ENCODE results near the gene GRIK4.

DNA sequence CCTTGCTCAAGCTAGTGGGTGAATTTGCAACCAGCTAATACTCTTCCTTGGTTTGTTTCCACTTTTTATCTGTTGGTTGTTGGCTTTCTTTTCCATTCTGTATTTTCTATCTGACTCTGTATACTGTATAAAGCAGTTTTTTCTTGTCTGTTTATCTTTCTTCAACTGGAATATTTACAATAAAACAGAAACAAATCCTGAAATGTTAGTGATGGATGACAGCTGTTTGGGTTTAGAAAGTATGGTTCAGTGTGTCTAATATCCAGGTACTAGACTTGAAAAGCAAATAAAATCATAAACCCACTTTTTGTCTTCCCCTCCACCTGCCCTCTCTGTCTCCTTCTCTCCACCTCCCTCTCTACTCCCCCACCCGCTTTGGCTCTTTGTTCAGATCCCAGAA lies 477.1 kb downstream of the GRIK4 start:
- no peak for TF ChIP-seq EZH2 (IDR thresholded peaks at IDR 0.05; ENCODE audit: insufficient read depth, low read length)
- TF ChIP-seq, protein P1, sequence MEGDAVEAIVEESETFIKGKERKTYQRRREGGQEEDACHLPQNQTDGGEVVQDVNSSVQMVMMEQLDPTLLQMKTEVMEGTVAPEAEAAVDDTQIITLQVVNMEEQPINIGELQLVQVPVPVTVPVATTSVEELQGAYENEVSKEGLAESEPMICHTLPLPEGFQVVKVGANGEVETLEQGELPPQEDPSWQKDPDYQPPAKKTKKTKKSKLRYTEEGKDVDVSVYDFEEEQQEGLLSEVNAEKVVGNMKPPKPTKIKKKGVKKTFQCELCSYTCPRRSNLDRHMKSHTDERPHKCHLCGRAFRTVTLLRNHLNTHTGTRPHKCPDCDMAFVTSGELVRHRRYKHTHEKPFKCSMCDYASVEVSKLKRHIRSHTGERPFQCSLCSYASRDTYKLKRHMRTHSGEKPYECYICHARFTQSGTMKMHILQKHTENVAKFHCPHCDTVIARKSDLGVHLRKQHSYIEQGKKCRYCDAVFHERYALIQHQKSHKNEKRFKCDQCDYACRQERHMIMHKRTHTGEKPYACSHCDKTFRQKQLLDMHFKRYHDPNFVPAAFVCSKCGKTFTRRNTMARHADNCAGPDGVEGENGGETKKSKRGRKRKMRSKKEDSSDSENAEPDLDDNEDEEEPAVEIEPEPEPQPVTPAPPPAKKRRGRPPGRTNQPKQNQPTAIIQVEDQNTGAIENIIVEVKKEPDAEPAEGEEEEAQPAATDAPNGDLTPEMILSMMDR (IDR thresholded peaks at IDR 0.05; ENCODE audit: insufficient read depth, low read depth, low read length), result no peak
